ENCODE data around the gene ANKMY2.

The ANKMY2 gene

DNA sequence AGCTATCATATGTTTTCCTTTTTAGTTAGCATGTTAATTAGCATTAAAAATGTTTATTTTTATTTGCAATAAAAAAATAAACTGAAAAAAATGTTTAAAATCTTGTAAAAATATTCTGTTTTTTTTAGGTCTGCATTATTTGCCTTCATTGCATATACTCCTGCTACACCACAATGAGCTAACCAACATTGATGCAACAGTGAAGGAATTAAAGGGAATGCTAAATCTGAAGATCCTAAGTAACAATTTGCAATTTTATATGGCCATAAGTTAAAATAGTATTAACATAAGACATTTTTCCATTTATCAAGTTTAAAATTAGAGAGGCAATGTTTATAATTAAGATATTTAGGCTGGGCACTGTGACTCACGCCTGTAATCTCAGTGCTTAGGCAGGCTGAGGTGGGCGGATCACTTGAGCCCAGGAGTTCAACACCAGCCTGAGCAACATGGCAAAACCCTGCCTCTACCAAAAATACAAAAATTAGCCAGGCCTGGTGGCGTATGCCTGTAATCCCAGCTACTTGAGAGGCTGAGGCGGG lies 86.7 kb downstream of the ANKMY2 start:
- no peak overlapping the region for H3K27ac ChIP-seq
- TF ChIP-seq, protein P1, sequence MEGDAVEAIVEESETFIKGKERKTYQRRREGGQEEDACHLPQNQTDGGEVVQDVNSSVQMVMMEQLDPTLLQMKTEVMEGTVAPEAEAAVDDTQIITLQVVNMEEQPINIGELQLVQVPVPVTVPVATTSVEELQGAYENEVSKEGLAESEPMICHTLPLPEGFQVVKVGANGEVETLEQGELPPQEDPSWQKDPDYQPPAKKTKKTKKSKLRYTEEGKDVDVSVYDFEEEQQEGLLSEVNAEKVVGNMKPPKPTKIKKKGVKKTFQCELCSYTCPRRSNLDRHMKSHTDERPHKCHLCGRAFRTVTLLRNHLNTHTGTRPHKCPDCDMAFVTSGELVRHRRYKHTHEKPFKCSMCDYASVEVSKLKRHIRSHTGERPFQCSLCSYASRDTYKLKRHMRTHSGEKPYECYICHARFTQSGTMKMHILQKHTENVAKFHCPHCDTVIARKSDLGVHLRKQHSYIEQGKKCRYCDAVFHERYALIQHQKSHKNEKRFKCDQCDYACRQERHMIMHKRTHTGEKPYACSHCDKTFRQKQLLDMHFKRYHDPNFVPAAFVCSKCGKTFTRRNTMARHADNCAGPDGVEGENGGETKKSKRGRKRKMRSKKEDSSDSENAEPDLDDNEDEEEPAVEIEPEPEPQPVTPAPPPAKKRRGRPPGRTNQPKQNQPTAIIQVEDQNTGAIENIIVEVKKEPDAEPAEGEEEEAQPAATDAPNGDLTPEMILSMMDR (conservative IDR thresholded peaks at IDR 0.05) = no peak

- H3K27ac ChIP-seq = no peak overlapping the region
- TF ChIP-seq, protein P1 (conservative IDR thresholded peaks at IDR 0.05) = no peak
These were observed 89.2 kb downstream of the ANKMY2 start for GRCh38 chr7:16556359-16556758.

DNA sequence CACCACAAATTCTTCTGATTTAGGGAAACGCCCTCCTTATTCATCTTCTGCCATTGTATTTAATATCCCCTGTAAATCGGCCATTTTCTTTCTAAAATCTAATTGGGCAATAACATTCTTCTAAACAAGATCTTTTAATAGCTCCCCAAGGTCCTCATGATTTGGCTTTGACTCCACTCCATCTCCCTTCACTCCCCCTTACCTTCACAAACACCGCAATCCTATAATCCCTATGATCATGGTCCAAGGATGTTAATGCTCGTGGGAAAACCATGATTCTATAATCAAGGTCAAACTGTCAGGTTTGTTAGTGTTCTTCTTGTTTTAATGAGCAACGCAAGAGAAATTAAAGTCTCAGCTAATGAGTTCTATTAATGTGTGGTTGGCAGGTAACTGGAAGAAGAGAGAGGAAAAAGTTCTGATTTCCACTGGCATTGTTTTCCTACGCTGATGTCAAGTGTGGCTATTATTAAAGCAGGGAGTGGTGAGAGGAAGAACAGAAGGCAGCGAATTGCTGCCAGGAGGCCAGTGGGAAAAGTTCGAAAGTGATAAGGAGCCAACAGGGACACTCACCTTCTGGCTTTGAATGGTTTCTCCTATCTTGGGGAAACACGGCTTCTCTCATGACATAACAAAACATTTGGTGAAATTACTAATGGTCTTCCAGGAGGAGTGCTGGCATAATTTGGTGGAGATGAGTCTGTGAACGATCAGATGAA lies 90.9 kb downstream of the ANKMY2 start:
- H3K27ac ChIP-seq = no peak overlapping the region
- TF ChIP-seq, protein P1 (conservative IDR thresholded peaks at IDR 0.05) = no peak

- TF ChIP-seq, protein P1 (conservative IDR thresholded peaks at IDR 0.05) = no peak
- no peak overlapping the region for H3K27ac ChIP-seq
These were observed 94.9 kb downstream of the ANKMY2 start for GRCh38 chr7:16550671-16551070.
